Measurements from ENCODE around the gene GLTPD2. TPM values are rescaled to one million over a fixed set of nuclear protein-coding genes. Genes with fewer than 3 reads are reported as not detected.

The GLTPD2 gene
- total and polyA plus RNA-seq, 2 donors (not counting 3 experiments of a cell fraction or from before 2014, with no cell fraction given): not detected

DNA sequence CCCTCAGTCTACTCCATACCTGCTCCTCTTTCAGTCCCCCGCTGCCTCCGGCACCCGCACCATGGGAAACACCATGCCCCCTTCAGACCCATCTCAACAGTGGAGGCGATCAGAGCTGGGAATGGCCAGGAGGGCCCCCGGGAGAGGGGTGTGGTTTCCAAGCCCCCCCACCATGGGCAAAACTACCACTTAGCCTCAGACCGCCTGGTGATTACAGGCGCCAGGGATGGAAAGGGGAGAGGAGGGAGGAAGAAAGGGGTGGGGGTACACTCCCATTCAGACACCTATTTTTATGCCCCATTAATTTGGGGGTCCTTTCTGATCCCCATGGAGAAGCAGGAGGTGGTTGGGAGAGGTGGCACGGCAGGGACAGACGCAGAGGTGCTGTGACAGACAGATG, 13.5 kb downstream of the GLTPD2 start, which contains the start of gene C17orf114:
C17orf114 (minus strand) TSS at position 101 of the 400 bp plus-strand sequence.
- Histone ChIP-seq H3K36me3 (ENCODE audit: control insufficient read depth in 2 of 2, extremely low read depth in 1 of 2, insufficient read depth in 2 of 2, low read length in 2 of 2) (peaks cover 7 to 13% of the 10 kb centered on the region in 2 experiments), H3K79me2 (ENCODE audit: control insufficient read depth, insufficient read depth, low read length) (peaks cover 2% of the 10 kb centered on the region), H4K20me1 (replicated peaks; ENCODE audit: control insufficient read depth, extremely low read depth, insufficient read depth, low read length) (no peaks in the 10 kb centered on the region), H2AFZ (ENCODE audit: low read depth, low read length) (no peak within 1 kb of the TSS), H3K4me1 (ENCODE audit: control insufficient read depth, extremely low read depth, insufficient read depth, low read length) (peaks cover 7% of the 10 kb centered on the region), H3K4me3 (replicated peaks in 1 of 3; ENCODE audit: insufficient read depth in 1 of 3, low read depth in 1 of 3, low read length in 3 of 3) (no peak within 1 kb of the TSS), H3K27ac (ENCODE audit: insufficient read depth, low read depth, low read length) (no peak within 1 kb of the TSS), H3K27me3 (ENCODE audit: control insufficient read depth in 2 of 2, insufficient read depth in 2 of 2, low read length in 2 of 2) (no peaks in the 10 kb centered on the region), H3K9me1 (replicated peaks; ENCODE audit: control insufficient read depth, extremely low read depth, insufficient read depth, low read length) (no peaks in the 10 kb centered on the region), H3K4me2 (ENCODE audit: insufficient read depth, low read length) (no peak within 1 kb of the TSS), H3K9ac (replicated peaks; ENCODE audit: extremely low read depth, insufficient read depth, low read length) (no peak within 1 kb of the TSS), H3K9me3 (replicated peaks; ENCODE audit: control insufficient read depth, insufficient read depth, low read length) (no peaks in the 10 kb centered on the region)
- BruUV-seq (replicated peaks): no TSS peak
- dilution Hi-C loops (cut with MboI; ENCODE audit: extremely low pct_ligation_motif_present, low sequenced_read_pairs): no loop called here
- POLR2A ChIA-PET: no interaction called here
- TF ChIP-seq JUN (IDR thresholded peaks at IDR 0.05; ENCODE audit: borderline replicate concordance, insufficient read depth, insufficient read length, low read depth) (no peak), GATA2 (IDR thresholded peaks at IDR 0.05; ENCODE audit: insufficient read depth, insufficient read length, low read depth, low read length) (no peak), POLR2A (IDR thresholded peaks at IDR 0.05; ENCODE audit: low read depth, low read length) (no peak)
- TF ChIP-seq, protein P1, sequence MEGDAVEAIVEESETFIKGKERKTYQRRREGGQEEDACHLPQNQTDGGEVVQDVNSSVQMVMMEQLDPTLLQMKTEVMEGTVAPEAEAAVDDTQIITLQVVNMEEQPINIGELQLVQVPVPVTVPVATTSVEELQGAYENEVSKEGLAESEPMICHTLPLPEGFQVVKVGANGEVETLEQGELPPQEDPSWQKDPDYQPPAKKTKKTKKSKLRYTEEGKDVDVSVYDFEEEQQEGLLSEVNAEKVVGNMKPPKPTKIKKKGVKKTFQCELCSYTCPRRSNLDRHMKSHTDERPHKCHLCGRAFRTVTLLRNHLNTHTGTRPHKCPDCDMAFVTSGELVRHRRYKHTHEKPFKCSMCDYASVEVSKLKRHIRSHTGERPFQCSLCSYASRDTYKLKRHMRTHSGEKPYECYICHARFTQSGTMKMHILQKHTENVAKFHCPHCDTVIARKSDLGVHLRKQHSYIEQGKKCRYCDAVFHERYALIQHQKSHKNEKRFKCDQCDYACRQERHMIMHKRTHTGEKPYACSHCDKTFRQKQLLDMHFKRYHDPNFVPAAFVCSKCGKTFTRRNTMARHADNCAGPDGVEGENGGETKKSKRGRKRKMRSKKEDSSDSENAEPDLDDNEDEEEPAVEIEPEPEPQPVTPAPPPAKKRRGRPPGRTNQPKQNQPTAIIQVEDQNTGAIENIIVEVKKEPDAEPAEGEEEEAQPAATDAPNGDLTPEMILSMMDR (IDR thresholded peaks at IDR 0.05; ENCODE audit: extremely low read depth in 1 of 2, insufficient read depth in 1 of 2, low read depth in 1 of 2, low read length in 2 of 2): no peak
- DNase-seq (ENCODE audit: low read depth, low spot score): no peak
- CTCF ChIA-PET: no interaction called here
- intact Hi-C loops (cut with micrococcal nuclease): no loop called here
- FAIRE-seq: no peak

DNA sequence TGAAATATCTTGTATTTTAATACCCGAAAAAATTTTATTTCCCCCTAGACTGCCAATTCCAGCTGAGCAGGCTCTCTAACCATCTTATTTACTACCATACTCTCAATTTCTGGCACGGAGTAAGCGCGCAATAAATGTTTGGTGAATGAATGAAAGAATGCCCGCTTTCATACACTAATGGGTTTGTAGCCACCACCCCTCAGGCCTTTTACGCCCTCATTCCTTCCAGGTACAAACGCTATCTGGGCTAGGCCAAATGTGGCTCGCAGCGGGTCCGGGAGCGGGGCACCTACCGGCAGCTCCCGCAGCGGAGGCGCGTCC, 17.7 kb downstream of the GLTPD2 start:
- dilution Hi-C loops (cut with MboI; ENCODE audit: extremely low pct_ligation_motif_present, low sequenced_read_pairs) (no loop called here), intact Hi-C loops (cut with micrococcal nuclease) (no loop called here)
- Histone ChIP-seq H3K27me3 (ENCODE audit: control insufficient read depth in 2 of 2, insufficient read depth in 2 of 2, low read length in 2 of 2) (no peaks in the 10 kb centered on the region), H3K4me1 (ENCODE audit: control insufficient read depth, extremely low read depth, insufficient read depth, low read length) (peaks cover 11% of the 10 kb centered on the region), H3K4me2 (ENCODE audit: insufficient read depth, low read length) (peak overlapping the region; percentile 97), H3K79me2 (ENCODE audit: control insufficient read depth, insufficient read depth, low read length) (no peaks in the 10 kb centered on the region), H3K9ac (replicated peaks; ENCODE audit: extremely low read depth, insufficient read depth, low read length) (peak overlapping the region; percentile 80), H3K27ac (ENCODE audit: insufficient read depth, low read depth, low read length) (no peak overlapping the region), H2AFZ (ENCODE audit: low read depth, low read length) (peak overlapping the region; percentile 98), H3K9me1 (replicated peaks; ENCODE audit: control insufficient read depth, extremely low read depth, insufficient read depth, low read length) (no peaks in the 10 kb centered on the region), H3K9me3 (replicated peaks; ENCODE audit: control insufficient read depth, insufficient read depth, low read length) (no peaks in the 10 kb centered on the region), H3K4me3 (replicated peaks in 1 of 3; ENCODE audit: insufficient read depth in 1 of 3, low read depth in 1 of 3, low read length in 3 of 3) (peak overlapping the region; percentile 87 to 96 (median 91)), H4K20me1 (replicated peaks; ENCODE audit: control insufficient read depth, extremely low read depth, insufficient read depth, low read length) (no peaks in the 10 kb centered on the region), H3K36me3 (ENCODE audit: control insufficient read depth in 2 of 2, extremely low read depth in 1 of 2, insufficient read depth in 2 of 2, low read length in 2 of 2) (peaks cover under 1 to 9% of the 10 kb centered on the region in 2 experiments)
- CTCF ChIA-PET: interaction anchor here (1.0 to 3.2 kb wide), 7 partner anchors 10 to 96 kb away, joined by 4 to 14 read pairs (median 8); partner anchors contain the start of genes ARRB2, GLTPD2, PSMB6 and VMO1
- no peak for FAIRE-seq
- BruUV-seq (replicated peaks): TSS peak; percentile 55
- POLR2A ChIA-PET: interaction anchor here (0.8 to 1.0 kb wide), 2 partner anchors 11 to 52 kb away, joined by 3 to 5 read pairs; partner anchors contain the start of gene PSMB6
- TF ChIP-seq POLR2AphosphoS5 (IDR thresholded peaks at IDR 0.05; ENCODE audit: insufficient read depth, low read depth, low read length) (no peak), JUN (IDR thresholded peaks at IDR 0.05; ENCODE audit: borderline replicate concordance, insufficient read depth, insufficient read length, low read depth) (no peak), EZH2 (IDR thresholded peaks at IDR 0.05; ENCODE audit: borderline replicate concordance, low read depth, low read length, severe bottlenecking) (no peak), GATA2 (IDR thresholded peaks at IDR 0.05; ENCODE audit: insufficient read depth, insufficient read length, low read depth, low read length) (no peak), FOS (IDR thresholded peaks at IDR 0.05; ENCODE audit: borderline replicate concordance, insufficient read depth, low read length) (no peak), POLR2A (IDR thresholded peaks at IDR 0.05; ENCODE audit: low read depth, low read length) (no peak), MYC (IDR thresholded peaks at IDR 0.05; ENCODE audit: low read depth, low read length) (no peak)
- TF ChIP-seq, protein P1 (IDR thresholded peaks at IDR 0.05; ENCODE audit: extremely low read depth in 1 of 2, insufficient read depth in 1 of 2, low read depth in 1 of 2, low read length in 2 of 2): no peak
- TF ChIP-seq, protein P2, sequence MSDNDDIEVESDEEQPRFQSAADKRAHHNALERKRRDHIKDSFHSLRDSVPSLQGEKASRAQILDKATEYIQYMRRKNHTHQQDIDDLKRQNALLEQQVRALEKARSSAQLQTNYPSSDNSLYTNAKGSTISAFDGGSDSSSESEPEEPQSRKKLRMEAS (IDR thresholded peaks at IDR 0.05; ENCODE audit: insufficient read depth, insufficient read length): no peak
- DNase-seq (ENCODE audit: low read depth, low spot score): no peak

Measured in endothelial cell of umbilical vein (primary cell).